ENCODE measurements around the gene REV3L. TPM values are rescaled to one million over a fixed set of nuclear protein-coding genes. Genes with fewer than 3 reads are reported as not detected.

The REV3L gene
- total and polyA plus RNA-seq, 2 donors (not counting 3 experiments of a cell fraction or from before 2014, with no cell fraction given) = 6.0 to 22.7 TPM

- dilution Hi-C loops (cut with MboI; ENCODE audit: extremely low pct_ligation_motif_present, low sequenced_read_pairs) (no loop called here), intact Hi-C loops (cut with micrococcal nuclease) (no loop called here)
- FAIRE-seq (no peak), DNase-seq (ENCODE audit: low read depth, low spot score) (no peak)
- Histone ChIP-seq H3K4me2 (ENCODE audit: insufficient read depth, low read length) (no peak overlapping the region), H3K79me2 (ENCODE audit: control insufficient read depth, insufficient read depth, low read length) (peaks cover 72% of the 10 kb centered on the region), H2AFZ (ENCODE audit: low read depth, low read length) (no peak overlapping the region), H3K9me1 (replicated peaks; ENCODE audit: control insufficient read depth, extremely low read depth, insufficient read depth, low read length) (no peaks in the 10 kb centered on the region), H3K4me1 (ENCODE audit: control insufficient read depth, extremely low read depth, insufficient read depth, low read length) (peaks cover 28% of the 10 kb centered on the region), H3K9me3 (replicated peaks; ENCODE audit: control insufficient read depth, insufficient read depth, low read length) (no peaks in the 10 kb centered on the region), H3K27me3 (ENCODE audit: control insufficient read depth in 2 of 2, insufficient read depth in 2 of 2, low read length in 2 of 2) (no peaks in the 10 kb centered on the region), H3K36me3 (ENCODE audit: control insufficient read depth in 2 of 2, extremely low read depth in 1 of 2, insufficient read depth in 2 of 2, low read length in 2 of 2) (no peaks in the 10 kb centered on the region), H3K4me3 (replicated peaks in 1 of 3; ENCODE audit: insufficient read depth in 1 of 3, low read depth in 1 of 3, low read length in 3 of 3) (no peak overlapping the region), H3K9ac (replicated peaks; ENCODE audit: extremely low read depth, insufficient read depth, low read length) (no peak overlapping the region), H3K27ac (ENCODE audit: insufficient read depth, low read depth, low read length) (no peak overlapping the region), H4K20me1 (replicated peaks; ENCODE audit: control insufficient read depth, extremely low read depth, insufficient read depth, low read length) (no peaks in the 10 kb centered on the region)
- ChIA-PET POLR2A (no interaction called here), CTCF (no interaction called here)
- TF ChIP-seq JUN (IDR thresholded peaks at IDR 0.05; ENCODE audit: borderline replicate concordance, insufficient read depth, insufficient read length, low read depth) = no peak
- no TSS peak for BruUV-seq (replicated peaks)
These were observed 52.2 kb downstream of the REV3L start for GRCh38 chr6:111430605-111431376.

DNA sequence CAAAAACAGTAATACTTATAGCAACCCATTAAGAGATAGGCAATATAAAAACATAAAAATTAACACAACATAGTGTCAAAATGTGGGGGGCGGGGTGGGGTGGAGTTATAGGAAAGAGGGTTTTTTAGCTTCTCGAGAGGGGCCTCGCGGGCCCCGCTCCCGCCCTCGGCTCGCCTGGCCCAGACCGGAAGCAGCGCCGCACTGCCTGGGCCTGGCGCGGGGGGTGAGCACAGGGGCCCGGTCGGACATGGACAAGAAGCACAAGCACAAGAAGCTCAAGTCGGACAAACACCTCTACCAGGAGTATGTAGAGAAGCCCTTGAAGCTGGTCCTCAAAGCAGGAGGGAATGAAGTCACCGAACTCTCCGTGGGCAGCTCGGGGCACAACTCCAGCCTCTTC, 53.4 kb downstream of the REV3L start:
- CTCF ChIA-PET = no interaction called here
- BruUV-seq (replicated peaks) = no TSS peak

More for the DNA sequence above, 53.4 kb downstream of the REV3L start:
- Histone ChIP-seq H2AFZ (ENCODE audit: low read depth, low read length) (no peak overlapping the region), H3K4me2 (ENCODE audit: insufficient read depth, low read length) (no peak overlapping the region), H3K4me1 (ENCODE audit: control insufficient read depth, extremely low read depth, insufficient read depth, low read length) (peaks cover 30% of the 10 kb centered on the region), H3K27ac (ENCODE audit: insufficient read depth, low read depth, low read length) (no peak overlapping the region), H3K9me1 (replicated peaks; ENCODE audit: control insufficient read depth, extremely low read depth, insufficient read depth, low read length) (no peaks in the 10 kb centered on the region), H3K27me3 (ENCODE audit: control insufficient read depth in 2 of 2, insufficient read depth in 2 of 2, low read length in 2 of 2) (no peaks in the 10 kb centered on the region), H3K36me3 (ENCODE audit: control insufficient read depth in 2 of 2, extremely low read depth in 1 of 2, insufficient read depth in 2 of 2, low read length in 2 of 2) (no peaks in the 10 kb centered on the region), H3K9ac (replicated peaks; ENCODE audit: extremely low read depth, insufficient read depth, low read length) (no peak overlapping the region), H3K9me3 (replicated peaks; ENCODE audit: control insufficient read depth, insufficient read depth, low read length) (no peaks in the 10 kb centered on the region), H4K20me1 (replicated peaks; ENCODE audit: control insufficient read depth, extremely low read depth, insufficient read depth, low read length) (no peaks in the 10 kb centered on the region), H3K4me3 (replicated peaks in 1 of 3; ENCODE audit: insufficient read depth in 1 of 3, low read depth in 1 of 3, low read length in 3 of 3) (no peak overlapping the region), H3K79me2 (ENCODE audit: control insufficient read depth, insufficient read depth, low read length) (peaks cover 66% of the 10 kb centered on the region)
- intact Hi-C loops (cut with micrococcal nuclease) (no loop called here), dilution Hi-C loops (cut with MboI; ENCODE audit: extremely low pct_ligation_motif_present, low sequenced_read_pairs) (no loop called here)
- FAIRE-seq (no peak), DNase-seq (ENCODE audit: low read depth, low spot score) (no peak)
- POLR2A ChIA-PET = no interaction called here
- TF ChIP-seq MYC (IDR thresholded peaks at IDR 0.05; ENCODE audit: low read depth, low read length) = no peak
- TF ChIP-seq GATA2 (IDR thresholded peaks at IDR 0.05; ENCODE audit: insufficient read depth, insufficient read length, low read depth, low read length) = no peak

Data from endothelial cell of umbilical vein (primary cell).